KMS-11 (cell line): Measurements from ENCODE around the gene MB21D2.
A peak's percentile ranks its signal among the peaks of the same experiment; 100 is the strongest.

ENCODE experiments used
- H2AFZ ChIP-seq: fragments of 200-600 bp; sonication (generic); 2 replicates; pipeline ENCODE4 v1.6.1; 2016; ENCODE audit warnings: antibody characterized with exemption, mixed run types, low read depth
- H3K27ac ChIP-seq: fragments of 200-600 bp; sonication (generic); 2 replicates; pipeline ENCODE4 v1.6.1; 2016; ENCODE audit warnings: mild to moderate bottlenecking, mixed run types
- H3K27me3 ChIP-seq: fragments of 200-600 bp; sonication (generic); 2 replicates; pipeline ENCODE4 v1.6.1; 2017; ENCODE audit warnings: mild to moderate bottlenecking, low read depth, mixed run types, moderate library complexity; ENCODE audit not compliant: insufficient read depth
- H3K36me3 ChIP-seq: fragments of 200-600 bp; sonication (generic); 2 replicates; pipeline ENCODE4 v1.6.1; 2017; ENCODE audit warnings: mild to moderate bottlenecking, mixed run types; ENCODE audit not compliant: insufficient read depth
- H3K4me1 ChIP-seq: fragments of 200-600 bp; sonication (generic); 2 replicates; pipeline ENCODE4 v1.6.1; 2016; ENCODE audit warnings: mild to moderate bottlenecking, low read depth, mixed run types; ENCODE audit not compliant: poor library complexity, severe bottlenecking
- H3K4me2 ChIP-seq: fragments of 200-600 bp; sonication (generic); 2 replicates; pipeline ENCODE4 v1.7.0; 2016; ENCODE audit warnings: mild to moderate bottlenecking, mixed run types
- H3K4me3 ChIP-seq: fragments of 200-600 bp; sonication (generic); IDR thresholded peaks from 2 replicates; pipeline ENCODE4 v1.6.1; 2017; ENCODE audit warnings: low read depth, low read length, mixed read lengths; ENCODE audit not compliant: insufficient read depth
- H3K79me2 ChIP-seq: fragments of 200-600 bp; sonication (generic); 2 replicates; pipeline ENCODE4 v1.6.1; 2016; ENCODE audit warnings: low read depth, mixed run types; ENCODE audit not compliant: insufficient read depth
- H3K9ac ChIP-seq: fragments of 200-600 bp; sonication (generic); 2 replicates; pipeline ENCODE4 v1.6.1; 2016; ENCODE audit warnings: mild to moderate bottlenecking, mixed run types
- H4K20me1 ChIP-seq: fragments of 200-600 bp; sonication (generic); 2 replicates; pipeline ENCODE4 v1.6.1; 2016; ENCODE audit warnings: mild to moderate bottlenecking, mixed run types; ENCODE audit not compliant: insufficient read depth
- CTCF ChIP-seq: fragments of 200-600 bp; sonication (generic); conservative IDR thresholded peaks from 2 replicates; pipeline ENCODE4 v1.6.1; 2017; ENCODE audit warnings: low read depth, mild to moderate bottlenecking, antibody characterized with exemption, low read length, moderate library complexity, mixed read lengths

MB21D2 gene

GRCh38 chr3:192820161-192820560, 97.5 kb downstream of the MB21D2 start:
- Histone ChIP-seq H3K36me3 (no peaks in the 10 kb centered on the region), H3K4me1 (peaks cover 50% of the 10 kb centered on the region), H4K20me1 (no peaks in the 10 kb centered on the region), H3K4me2 (no peak overlapping the region), H3K27me3 (no peaks in the 10 kb centered on the region), H3K79me2 (peaks cover 5% of the 10 kb centered on the region; the same call in 1 of the 2 replicates), H3K27ac (no peak overlapping the region), H2AFZ (no peak overlapping the region), H3K4me3 (no peak overlapping the region), H3K9ac (no peak overlapping the region)
- TF ChIP-seq CTCF = no peak

GRCh38 chr3:192819001-192819569, 98.6 kb downstream of the MB21D2 start:
- H2AFZ ChIP-seq = no peak overlapping the region
- H3K27ac ChIP-seq = peak overlapping the region; percentile 13; the same call in 1 of the 2 replicates
- no peak overlapping the region for H3K9ac ChIP-seq
- no peaks in the 10 kb centered on the region for H4K20me1 ChIP-seq
- TF ChIP-seq CTCF = no peak
- H3K4me2 ChIP-seq = peak overlapping the region; percentile 40
- no peaks in the 10 kb centered on the region for H3K27me3 ChIP-seq
- H3K36me3 ChIP-seq = no peaks in the 10 kb centered on the region
- H3K4me3 ChIP-seq = no peak overlapping the region
- H3K79me2 ChIP-seq = peaks cover 5% of the 10 kb centered on the region; the same call in 1 of the 2 replicates
- peaks cover 46% of the 10 kb centered on the region for H3K4me1 ChIP-seq

GRCh38 chr3:192818126-192818525, 99.5 kb downstream of the MB21D2 start:
- peaks cover 5% of the 10 kb centered on the region; the same call in 1 of the 2 replicates for H3K79me2 ChIP-seq
- no peak overlapping the region for H2AFZ ChIP-seq
- no peaks in the 10 kb centered on the region for H4K20me1 ChIP-seq
- no peaks in the 10 kb centered on the region for H3K27me3 ChIP-seq
- peak overlapping the region; percentile 40 for H3K4me2 ChIP-seq
- H3K4me3 ChIP-seq = no peak overlapping the region
- no peak for TF ChIP-seq CTCF
- peak overlapping the region; percentile 13 for H3K27ac ChIP-seq
- H3K4me1 ChIP-seq = peaks cover 46% of the 10 kb centered on the region
- no peaks in the 10 kb centered on the region for H3K36me3 ChIP-seq
- no peak overlapping the region for H3K9ac ChIP-seq

GRCh38 chr3:192817506-192817905, 100.2 kb downstream of the MB21D2 start:
- TF ChIP-seq CTCF = no peak
- no peak overlapping the region for H3K27ac ChIP-seq
- H3K4me2 ChIP-seq = peak overlapping the region; percentile 40; the same call in 1 of the 2 replicates
- no peaks in the 10 kb centered on the region for H4K20me1 ChIP-seq
- H3K9ac ChIP-seq = no peak overlapping the region
- no peaks in the 10 kb centered on the region for H3K27me3 ChIP-seq
- H3K4me3 ChIP-seq = no peak overlapping the region
- H2AFZ ChIP-seq = no peak overlapping the region
- no peaks in the 10 kb centered on the region for H3K36me3 ChIP-seq
- peaks cover 5% of the 10 kb centered on the region; the same call in 1 of the 2 replicates for H3K79me2 ChIP-seq
- H3K4me1 ChIP-seq = peaks cover 46% of the 10 kb centered on the region
